ENCODE results near the gene CRNKL1. TPM values are rescaled to one million over a fixed set of nuclear protein-coding genes. Genes with fewer than 3 reads are reported as not detected.

CRNKL1 gene
- total RNA-seq, 1 experiment from 2014 or later: 20.4 TPM

- no peak overlapping the region for H3K9ac ChIP-seq (ENCODE audit: low read length)
- no TSS peak for BruUV-seq (replicated peaks)
- POLR2A ChIA-PET: no interaction called here
- RAD21 ChIA-PET (ENCODE audit: low non-redundant PET in 1 of 2, low total read pairs in 2 of 2, uncharacterized antibody in 2 of 2, unreplicated experiment in 2 of 2): no interaction called here
- no peak overlapping the region for H2AFZ ChIP-seq (ENCODE audit: low read depth, low read length, poor library complexity, severe bottlenecking)
- intact Hi-C loops (cut with micrococcal nuclease): no loop called here
- H3K4me1 ChIP-seq (ENCODE audit: control insufficient read depth in 1 of 2, insufficient read depth in 2 of 2, low read length in 2 of 2): no peaks in the 10 kb centered on the region
- peaks cover 61% of the 10 kb centered on the region for H3K79me2 ChIP-seq (ENCODE audit: insufficient read depth, low read length)
- TF ChIP-seq JUND (IDR thresholded peaks at IDR 0.05) (no peak), ZNF274 (IDR thresholded peaks at IDR 0.05; ENCODE audit: low read depth, low read length) (no peak), EGR1 (IDR thresholded peaks at IDR 0.05; ENCODE audit: low read depth) (no peak), EZH2 (IDR thresholded peaks at IDR 0.05) (no peak), MAX (IDR thresholded peaks at IDR 0.05) (no peak)
- TF ChIP-seq, protein P1, sequence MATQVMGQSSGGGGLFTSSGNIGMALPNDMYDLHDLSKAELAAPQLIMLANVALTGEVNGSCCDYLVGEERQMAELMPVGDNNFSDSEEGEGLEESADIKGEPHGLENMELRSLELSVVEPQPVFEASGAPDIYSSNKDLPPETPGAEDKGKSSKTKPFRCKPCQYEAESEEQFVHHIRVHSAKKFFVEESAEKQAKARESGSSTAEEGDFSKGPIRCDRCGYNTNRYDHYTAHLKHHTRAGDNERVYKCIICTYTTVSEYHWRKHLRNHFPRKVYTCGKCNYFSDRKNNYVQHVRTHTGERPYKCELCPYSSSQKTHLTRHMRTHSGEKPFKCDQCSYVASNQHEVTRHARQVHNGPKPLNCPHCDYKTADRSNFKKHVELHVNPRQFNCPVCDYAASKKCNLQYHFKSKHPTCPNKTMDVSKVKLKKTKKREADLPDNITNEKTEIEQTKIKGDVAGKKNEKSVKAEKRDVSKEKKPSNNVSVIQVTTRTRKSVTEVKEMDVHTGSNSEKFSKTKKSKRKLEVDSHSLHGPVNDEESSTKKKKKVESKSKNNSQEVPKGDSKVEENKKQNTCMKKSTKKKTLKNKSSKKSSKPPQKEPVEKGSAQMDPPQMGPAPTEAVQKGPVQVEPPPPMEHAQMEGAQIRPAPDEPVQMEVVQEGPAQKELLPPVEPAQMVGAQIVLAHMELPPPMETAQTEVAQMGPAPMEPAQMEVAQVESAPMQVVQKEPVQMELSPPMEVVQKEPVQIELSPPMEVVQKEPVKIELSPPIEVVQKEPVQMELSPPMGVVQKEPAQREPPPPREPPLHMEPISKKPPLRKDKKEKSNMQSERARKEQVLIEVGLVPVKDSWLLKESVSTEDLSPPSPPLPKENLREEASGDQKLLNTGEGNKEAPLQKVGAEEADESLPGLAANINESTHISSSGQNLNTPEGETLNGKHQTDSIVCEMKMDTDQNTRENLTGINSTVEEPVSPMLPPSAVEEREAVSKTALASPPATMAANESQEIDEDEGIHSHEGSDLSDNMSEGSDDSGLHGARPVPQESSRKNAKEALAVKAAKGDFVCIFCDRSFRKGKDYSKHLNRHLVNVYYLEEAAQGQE (IDR thresholded peaks at IDR 0.05; ENCODE audit: low read depth): no peak
- TF ChIP-seq, protein P2, sequence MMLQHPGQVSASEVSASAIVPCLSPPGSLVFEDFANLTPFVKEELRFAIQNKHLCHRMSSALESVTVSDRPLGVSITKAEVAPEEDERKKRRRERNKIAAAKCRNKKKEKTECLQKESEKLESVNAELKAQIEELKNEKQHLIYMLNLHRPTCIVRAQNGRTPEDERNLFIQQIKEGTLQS (IDR thresholded peaks at IDR 0.05): no peak
- H3K9me3 ChIP-seq (ENCODE audit: control insufficient read depth in 1 of 2, insufficient read depth in 1 of 2, low read depth in 1 of 2, low read length in 2 of 2): no peaks in the 10 kb centered on the region
- no peaks in the 10 kb centered on the region for H3K27me3 ChIP-seq (ENCODE audit: insufficient read depth, low read length)
- H3K4me2 ChIP-seq (ENCODE audit: low read length): no peak overlapping the region
- peaks cover 51 to 55% of the 10 kb centered on the region in 2 experiments for H3K36me3 ChIP-seq (ENCODE audit: control insufficient read depth in 1 of 2, insufficient read depth in 2 of 2, low read length in 2 of 2)
- H3K27ac ChIP-seq (ENCODE audit: low read depth, low read length): no peak overlapping the region
- H3K4me3 ChIP-seq (replicated peaks in 1 of 2; ENCODE audit: low read depth in 1 of 2, low read length in 2 of 2): no peak overlapping the region
- CTCF ChIA-PET: no interaction called here
- DNase-seq (ENCODE audit: low read depth, low spot score) (no peak), ATAC-seq (no peak)
- no peaks in the 10 kb centered on the region for H3K9me2 ChIP-seq (ENCODE audit: insufficient read depth)
- H4K20me1 ChIP-seq (ENCODE audit: insufficient read depth): peaks cover 11% of the 10 kb centered on the region; the same call in 1 of the 2 replicates
Measured at GRCh38 chr20:20031790-20032189, 20.5 kb downstream of the CRNKL1 start.
